GM18861 (cell line): Measurements from ENCODE around the gene PRR13.
"Not testable (repeated sequence)": the region's sequence is repeated elsewhere in the genome, so short reads cannot be mapped to it uniquely, and the experiment has no call there.

ENCODE experiments used
- ATAC-seq: cut with Tn5 transposase; IDR thresholded peaks from one replicate; pipeline ENCODE4 v1.9.1; 2021; ENCODE audit not compliant: unreplicated experiment

The PRR13 gene, protein sequence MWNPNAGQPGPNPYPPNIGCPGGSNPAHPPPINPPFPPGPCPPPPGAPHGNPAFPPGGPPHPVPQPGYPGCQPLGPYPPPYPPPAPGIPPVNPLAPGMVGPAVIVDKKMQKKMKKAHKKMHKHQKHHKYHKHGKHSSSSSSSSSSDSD

DNA sequence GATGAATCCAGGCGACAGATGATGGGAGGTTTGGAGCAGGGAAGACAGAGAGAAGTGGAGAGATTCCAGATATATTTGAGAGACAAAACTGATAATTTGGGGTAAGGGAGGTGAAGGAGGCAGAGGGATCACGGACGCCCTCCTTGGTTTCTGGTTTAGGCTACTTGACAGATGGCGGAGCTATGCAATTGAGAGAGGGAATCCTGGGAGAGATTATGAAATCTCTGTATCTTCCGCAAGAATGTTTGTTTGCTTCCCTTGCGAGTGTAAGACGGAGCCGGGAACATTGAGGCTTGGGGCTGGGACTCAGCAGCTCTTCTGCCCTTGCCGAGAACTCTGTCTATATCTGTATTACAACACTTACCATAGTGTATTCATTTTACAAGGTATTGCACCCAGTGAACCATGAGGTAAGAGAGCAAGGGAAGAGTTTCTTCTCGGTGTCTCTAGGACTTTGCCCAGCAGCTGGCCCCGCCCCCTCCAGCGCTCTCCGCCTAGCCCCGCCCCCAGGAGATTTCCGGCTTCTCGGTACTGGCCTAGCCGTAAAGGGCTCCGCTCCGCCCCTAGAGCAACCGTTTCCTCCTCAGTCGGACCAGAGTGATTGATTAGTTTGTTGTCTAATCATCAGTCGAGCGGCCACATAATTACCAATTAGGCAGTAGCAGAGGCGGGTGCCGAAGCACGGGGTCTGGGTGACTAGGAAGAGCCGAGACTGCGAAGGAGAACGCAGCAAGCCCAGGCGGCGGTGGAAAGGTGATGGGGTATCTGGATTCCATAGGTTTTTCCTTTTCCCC lies at the start of gene PRR13:
TSS of gene PRR13 (plus strand) at position 695 of the 794 bp plus-strand sequence. CDS start 981 bp downstream, outside the sequence.
- ATAC-seq, result peak; percentile 98

DNA sequence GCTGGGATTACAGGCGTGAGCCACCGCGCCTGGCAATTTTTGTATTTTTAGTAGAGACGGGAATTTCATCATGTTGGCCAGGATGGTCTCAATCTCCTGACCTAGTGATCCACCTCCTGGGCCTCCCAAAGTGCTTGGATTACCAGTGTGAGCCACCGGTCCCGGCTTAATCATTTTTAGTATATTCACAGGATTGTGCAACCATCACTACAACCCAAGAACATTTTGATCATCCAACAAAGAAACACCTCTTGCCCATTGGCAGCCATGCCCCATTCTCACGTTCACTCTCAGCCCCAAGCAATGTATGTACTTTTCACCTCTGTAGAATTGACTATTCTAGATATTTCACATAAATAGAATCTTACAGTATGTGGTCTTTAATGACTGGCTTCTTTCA lies 41.6 kb upstream of the PRR13 start:
- ATAC-seq, result no peak

DNA sequence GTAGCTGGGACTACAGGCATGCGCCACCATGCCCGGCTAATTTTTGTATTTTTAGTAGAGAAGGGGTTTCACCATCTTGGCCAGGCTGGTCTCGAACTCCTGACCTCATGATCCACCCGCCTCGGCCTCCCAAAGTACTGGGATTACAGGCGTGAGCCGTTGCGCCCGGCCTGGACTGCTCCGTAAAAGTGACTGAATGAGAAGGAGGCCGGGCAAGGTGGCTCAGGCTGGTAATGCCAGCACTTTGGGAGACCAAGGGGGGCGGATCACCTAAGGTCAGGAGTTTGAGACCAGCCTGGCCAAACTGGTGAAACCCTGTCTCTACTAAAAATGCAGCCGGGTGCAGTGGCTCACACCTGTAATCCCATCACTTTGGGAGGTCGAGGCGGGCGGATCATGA lies 39.2 kb upstream of the PRR13 start:
- not testable (repeated sequence) for ATAC-seq

DNA sequence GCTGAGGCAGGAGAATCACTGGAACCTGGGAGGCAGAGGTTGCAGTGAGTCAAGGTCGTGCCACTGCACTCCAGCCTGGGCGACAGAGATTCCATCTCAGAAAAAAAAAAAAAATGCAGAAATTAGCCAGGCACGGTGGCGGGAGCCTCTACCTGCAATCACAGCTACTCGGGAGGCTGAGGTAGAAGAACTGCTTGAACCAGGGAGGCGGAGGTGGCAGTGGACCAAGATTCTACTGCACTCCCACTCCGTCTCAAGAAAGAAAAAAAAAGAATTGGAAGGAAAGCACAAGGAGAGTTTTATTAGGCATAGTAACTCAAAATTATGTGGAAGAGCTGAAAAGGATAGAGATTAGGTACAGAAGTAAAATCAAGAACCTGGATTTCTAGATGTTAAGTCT lies 38.7 kb upstream of the PRR13 start:
- no peak for ATAC-seq

DNA sequence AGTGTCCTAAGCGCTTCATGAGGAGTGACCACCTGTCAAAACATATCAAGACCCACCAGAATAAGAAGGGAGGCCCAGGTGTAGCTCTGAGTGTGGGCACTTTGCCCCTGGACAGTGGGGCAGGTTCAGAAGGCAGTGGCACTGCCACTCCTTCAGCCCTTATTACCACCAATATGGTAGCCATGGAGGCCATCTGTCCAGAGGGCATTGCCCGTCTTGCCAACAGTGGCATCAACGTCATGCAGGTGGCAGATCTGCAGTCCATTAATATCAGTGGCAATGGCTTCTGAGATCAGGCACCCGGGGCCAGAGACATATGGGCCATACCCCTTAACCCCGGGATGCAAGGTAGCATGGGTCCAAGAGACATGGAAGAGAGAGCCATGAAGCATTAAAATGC lies 30.6 kb upstream of the PRR13 start:
- ATAC-seq, result no peak

DNA sequence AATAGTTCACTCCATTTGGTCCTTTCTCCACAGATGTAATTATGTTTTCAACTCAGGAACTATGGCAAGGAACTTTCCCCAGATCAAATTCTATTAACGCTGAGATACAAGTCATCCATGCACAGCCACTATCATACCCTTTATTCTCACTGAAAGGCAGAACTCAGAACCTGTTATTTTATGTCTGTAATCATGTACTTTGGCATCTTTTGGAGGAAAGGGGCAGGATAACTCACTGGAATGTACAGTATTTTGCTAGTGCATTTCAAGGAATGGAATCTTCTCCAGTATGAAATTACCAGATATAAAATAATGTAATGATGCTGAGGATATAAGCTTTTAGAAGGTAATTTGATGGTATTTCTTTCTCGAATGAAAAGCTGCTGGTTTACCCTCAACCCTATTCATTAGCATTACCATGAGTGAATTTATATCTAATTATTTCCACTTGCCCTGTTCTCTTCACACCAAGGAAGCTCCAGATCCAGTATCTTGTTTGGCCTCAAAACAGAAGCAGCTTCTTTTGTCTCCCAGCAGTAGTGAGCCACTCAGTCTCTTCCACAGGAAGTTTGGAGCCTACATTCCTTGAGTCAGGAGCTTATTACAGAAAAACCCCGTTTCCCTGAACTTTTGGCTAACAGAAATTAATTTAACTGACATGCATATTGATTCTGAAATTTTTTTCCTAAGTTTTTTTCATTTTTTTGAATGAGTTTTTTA lies 27.9 kb upstream of the PRR13 start:
- no peak for ATAC-seq

DNA sequence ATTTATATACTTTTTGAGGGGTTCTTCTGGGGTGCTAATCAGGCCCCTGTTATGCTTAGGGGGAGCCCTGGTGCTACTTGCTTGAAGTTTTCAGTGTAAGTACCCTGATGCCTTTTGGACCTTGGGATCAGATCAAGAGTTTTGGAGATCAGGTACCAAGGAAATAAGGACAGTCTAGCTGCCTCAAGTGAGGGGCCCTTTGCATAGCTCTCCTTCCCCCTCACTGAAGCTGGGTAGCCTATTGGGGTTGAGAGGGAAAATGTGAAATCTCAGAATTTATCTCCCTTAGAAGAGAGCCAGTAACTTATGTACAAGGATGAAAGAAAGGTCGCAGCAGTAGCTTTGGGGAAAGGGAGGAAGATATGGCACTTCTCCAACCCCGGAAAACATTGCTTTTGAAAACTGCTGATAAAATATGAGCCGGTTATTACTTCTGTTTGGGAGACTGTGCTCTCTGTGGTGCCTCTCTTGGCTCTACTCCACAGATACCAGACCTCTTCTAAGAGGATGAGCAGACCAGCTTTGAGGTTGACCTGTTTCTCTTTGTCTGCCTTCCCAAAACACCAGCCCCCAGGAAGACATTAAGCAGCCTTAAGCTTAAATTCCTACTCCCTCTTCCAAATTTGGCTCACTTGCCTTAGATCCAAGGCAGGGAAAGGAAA lies 26.6 kb upstream of the PRR13 start:
- no peak for ATAC-seq

DNA sequence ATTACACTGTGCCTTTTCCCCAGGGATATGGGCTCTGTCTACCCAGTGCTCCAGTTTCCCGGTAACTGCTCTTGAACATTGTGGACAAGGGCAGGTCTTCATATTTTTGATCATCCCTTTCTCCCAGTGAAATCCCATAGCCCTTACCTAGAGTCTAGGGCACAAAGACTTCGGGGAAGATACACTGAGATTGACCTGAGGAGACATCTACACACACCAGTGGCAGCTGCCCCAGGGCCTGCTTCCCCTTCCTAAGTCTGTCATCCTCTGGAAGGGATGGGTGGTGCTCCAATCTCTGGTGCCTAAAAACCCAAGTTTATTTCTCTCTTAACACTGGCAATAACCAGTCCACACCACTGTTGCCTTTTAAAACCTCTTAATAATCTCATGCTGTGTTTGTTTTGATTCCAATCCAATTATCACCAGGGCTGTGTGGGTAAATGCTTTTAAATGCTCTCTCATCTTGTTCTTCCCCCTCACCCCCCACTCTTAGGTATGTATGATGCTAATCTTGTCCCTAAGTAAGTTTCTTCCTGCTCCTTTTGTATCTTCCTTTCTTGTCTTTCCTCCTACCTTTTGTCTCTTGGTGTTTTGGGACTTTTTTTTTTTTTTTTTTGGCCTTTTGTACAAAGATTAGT lies 25.7 kb upstream of the PRR13 start:
- ATAC-seq, result not testable (repeated sequence)

DNA sequence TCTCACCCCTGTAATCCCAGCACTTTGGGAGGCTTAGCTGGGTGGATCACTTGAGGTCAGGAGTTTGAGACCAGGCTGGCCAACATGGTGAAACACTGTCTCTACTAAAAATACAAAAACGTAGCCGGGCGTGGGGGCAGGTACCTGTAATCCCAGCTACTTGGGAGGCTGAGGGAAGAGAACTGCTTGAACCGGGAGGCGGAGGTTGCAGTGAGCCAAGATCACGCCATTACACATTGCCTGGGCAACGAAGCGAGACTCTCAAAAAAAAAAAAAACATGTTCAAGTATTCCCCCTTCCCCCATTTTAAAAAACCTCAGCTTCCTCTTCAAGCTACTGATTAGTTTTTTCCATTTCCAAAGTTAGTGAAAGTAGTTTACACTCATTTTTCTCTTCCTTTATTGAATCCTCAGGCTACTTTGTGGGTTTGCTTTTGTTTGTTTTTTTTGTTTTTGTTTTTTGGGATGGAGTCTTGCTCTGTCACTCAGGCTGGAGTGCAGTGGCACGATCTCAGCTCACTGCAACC lies 24.2 kb upstream of the PRR13 start:
- ATAC-seq, result not testable (repeated sequence)

DNA sequence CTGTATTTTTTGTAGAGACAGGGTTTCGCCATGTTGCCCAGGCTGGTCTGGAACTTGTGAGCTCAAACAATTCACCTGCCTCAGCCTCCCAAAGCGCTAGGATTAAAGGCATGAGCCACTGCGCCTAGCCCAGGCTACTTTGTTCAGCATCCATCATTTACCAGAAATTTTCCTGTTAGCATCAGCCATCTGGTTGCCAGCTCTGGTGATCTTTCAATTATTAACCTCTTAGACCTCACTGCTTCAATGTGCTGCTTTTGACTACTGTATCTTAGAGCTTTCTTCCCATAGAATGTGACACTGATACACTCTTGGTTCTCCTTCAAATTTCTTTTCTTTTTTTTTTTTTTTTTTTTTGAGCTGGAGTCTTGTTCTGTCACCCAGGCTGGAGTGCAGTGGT lies 23.3 kb upstream of the PRR13 start:
- no peak for ATAC-seq

DNA sequence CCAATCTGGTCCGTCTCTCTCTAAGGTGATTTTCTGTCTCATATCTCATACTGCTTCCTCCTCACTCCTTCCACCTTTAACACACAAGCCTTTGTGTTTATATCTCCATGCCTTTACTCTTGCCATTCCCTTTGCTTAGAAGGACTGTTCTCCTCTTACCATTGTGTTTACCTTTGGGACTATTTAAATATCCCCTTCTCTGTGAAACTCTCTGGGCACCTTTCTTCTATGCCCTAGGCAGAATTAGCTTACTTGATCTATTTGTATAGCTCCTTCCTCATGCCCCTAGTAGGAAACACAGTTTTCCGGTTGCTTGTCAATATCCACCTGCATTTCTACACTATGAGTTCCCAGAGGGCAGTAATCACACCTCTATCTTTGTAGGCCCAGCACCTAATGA lies 21.8 kb upstream of the PRR13 start:
- ATAC-seq, result no peak

DNA sequence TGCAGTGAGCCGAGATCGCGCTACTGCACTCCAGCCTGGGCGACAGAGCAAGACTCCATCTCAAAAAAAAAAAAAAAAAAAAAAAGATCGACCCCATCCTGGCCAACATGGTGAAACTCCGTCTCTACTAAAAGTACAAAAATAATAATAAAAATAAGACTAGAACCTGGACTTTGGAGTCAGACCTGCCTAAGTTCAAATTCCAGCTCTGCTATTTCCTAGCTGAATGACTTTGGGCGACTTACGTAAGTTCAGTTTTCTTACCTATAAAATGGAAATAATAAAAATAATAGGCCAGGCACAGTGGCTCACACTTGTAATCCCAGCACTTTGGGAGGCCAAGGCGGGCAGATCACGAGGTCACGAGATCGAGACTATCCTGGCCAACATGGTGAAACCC lies 19.3 kb upstream of the PRR13 start:
- not testable (repeated sequence) for ATAC-seq

DNA sequence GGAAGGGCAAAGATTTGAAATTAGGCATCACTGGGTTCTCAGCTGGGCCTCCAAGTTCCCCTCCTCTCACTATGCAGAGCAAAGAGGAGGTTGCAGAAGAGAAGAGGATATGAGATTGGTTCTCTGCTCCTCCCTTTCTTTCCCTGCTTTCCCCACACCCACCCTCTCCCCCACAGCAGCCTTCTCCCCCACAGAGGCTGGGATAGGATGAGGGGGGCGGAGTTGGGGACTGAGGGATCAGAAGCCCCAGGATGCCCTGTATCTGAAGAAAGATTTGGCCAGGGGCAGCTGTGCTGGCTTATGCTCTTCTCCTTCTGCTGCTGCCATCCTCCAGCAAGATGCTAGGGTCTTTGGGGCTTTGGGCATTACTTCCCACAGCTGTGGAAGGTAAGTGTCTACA lies 17.9 kb upstream of the PRR13 start, which contains the start of gene AMHR2:
TSS of gene AMHR2 (plus strand) at position 259 of the 400 bp plus-strand sequence. CDS start at position 339, 80 bp downstream.
- ATAC-seq, result no peak

DNA sequence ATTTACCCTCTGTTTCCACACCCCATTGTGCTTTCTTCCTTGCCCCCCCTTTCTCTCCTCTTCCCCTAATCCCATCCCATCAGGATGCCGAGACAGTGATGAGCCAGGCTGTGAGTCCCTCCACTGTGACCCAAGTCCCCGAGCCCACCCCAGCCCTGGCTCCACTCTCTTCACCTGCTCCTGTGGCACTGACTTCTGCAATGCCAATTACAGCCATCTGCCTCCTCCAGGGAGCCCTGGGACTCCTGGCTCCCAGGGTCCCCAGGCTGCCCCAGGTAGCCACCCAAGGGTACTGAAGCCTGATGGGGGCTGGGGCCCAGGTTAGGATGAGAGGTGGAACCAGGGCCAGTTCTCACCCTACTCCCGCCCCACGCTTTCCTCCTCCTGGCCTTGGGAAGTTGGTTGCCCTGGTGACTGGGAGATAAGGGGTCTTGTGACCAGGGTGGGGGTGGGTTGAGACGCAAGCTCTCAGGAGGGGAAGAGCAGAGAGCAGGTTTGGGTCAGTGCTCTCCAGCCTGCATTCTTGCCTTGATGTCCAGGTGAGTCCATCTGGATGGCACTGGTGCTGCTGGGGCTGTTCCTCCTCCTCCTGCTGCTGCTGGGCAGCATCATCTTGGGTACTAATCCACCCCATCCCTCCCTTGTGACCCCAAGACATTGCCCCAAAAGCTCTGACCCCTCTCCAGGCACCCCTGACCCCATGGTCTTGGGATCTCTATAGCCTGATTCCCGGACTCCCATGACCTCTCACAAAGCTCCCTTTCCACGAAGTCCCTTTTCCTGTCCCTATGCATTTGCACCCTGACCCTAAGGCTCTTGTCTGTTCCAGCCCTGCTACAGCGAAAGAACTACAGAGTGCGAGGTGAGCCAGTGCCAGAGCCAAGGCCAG lies 16.7 kb upstream of the PRR13 start:
- no peak for ATAC-seq

DNA sequence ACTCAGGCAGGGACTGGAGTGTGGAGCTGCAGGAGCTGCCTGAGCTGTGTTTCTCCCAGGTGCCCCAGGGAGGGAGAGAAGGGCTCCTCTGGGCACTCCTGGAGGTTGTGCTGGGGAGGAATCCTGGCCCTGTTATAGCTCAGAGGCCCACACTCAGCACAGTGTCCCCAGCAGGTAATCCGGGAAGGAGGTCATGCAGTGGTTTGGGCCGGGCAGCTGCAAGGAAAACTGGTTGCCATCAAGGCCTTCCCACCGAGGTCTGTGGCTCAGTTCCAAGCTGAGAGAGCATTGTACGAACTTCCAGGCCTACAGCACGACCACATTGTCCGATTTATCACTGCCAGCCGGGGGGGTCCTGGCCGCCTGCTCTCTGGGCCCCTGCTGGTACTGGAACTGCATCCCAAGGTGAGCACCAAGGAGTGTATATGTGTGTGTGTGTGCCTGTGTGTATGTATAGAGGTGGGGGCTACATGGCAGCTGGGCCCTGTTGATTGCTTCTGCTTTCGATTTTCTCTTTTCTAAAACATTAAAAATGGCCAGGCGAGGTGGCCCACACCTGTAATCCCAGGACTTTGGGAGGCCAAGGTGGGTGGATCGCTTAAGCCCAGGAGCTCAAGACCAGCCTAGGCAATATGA lies 15.9 kb upstream of the PRR13 start:
- no peak for ATAC-seq

DNA sequence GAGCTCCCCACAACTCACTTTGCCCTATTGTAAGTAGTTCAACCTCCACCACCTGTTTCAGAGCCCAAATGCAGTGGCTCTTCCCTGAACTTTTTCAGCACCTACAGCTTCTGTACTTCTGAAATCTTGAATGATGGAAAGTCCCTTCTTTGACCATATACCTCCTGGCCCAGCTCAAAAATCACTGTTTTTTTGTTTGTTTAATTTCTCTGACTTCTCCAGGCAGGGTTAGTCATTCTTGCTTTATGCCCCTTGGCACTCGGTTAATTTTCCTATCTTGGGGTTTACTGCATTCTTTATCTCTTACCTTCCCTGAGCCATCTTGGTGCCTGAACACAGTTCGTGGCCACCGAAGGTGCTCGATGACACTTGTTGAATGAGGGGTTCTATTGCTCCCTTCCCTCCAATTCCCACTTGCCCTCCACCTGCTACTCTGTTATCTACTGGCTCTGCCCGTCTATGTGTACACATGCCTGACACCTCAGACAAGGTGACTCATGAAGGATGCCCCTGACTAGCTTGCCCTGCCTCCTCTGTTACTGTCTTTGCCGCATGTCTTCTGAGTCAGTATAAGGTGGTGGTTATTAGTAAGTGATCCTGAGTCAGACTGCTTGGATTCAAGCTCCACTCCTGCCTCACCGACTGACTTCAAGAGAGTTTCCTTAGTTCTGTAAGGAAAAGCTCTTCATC lies 13.5 kb upstream of the PRR13 start:
- ATAC-seq, result no peak

DNA sequence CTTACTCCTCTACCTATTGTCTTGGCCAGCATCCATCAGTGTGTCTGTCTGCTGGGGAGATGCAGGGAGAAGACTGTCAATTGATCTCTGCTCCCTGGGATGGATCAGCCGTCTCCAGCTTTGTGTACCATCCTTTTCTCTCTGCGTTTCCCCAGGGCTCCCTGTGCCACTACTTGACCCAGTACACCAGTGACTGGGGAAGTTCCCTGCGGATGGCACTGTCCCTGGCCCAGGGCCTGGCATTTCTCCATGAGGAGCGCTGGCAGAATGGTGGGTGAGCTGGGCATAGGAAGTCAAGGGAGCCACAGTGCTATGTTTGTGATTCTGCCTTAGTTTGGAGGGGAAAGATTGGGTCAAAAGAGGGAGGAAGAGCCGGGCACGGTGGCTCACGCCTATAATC lies 12.8 kb upstream of the PRR13 start:
- ATAC-seq, result no peak

DNA sequence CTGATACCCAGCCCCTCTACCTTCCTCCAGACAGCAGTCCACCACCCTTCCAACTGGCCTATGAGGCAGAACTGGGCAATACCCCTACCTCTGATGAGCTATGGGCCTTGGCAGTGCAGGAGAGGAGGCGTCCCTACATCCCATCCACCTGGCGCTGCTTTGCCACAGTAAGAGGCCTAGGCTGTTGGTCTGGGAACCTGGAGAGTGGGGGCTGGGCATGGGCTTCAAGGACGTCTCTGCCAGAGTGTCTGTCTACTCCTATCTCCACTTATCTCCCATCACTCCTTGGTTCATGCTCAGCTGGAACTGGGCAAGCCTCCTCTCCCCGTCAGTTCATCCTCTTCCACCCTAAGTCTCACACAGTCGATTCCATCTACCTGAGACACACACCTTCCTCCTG lies 11.4 kb upstream of the PRR13 start:
- ATAC-seq, result no peak

DNA sequence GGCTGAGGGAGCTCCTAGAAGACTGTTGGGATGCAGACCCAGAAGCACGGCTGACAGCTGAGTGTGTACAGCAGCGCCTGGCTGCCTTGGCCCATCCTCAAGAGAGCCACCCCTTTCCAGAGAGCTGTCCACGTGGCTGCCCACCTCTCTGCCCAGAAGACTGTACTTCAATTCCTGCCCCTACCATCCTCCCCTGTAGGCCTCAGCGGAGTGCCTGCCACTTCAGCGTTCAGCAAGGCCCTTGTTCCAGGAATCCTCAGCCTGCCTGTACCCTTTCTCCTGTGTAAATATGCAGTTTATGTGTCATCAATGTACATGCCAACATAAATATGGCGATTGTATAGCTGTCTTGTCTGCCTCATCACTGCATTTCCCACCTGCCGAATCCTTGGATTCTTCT lies 10.3 kb upstream of the PRR13 start:
- ATAC-seq, result no peak
